Dedifferentiated amniotic fluid mesenchymal stem cell (primary cell): ENCODE data around the gene PABPN1.
"Not testable (repeated sequence)": the region's sequence is repeated elsewhere in the genome, so short reads cannot be mapped to it uniquely, and the experiment has no call there.

Experiments used
- DNase-seq: peaks from one replicate; pipeline ENCODE4 v3.0.0-alpha.2; 2016; ENCODE audit errors: extremely low spot score

PABPN1 gene

DNA sequence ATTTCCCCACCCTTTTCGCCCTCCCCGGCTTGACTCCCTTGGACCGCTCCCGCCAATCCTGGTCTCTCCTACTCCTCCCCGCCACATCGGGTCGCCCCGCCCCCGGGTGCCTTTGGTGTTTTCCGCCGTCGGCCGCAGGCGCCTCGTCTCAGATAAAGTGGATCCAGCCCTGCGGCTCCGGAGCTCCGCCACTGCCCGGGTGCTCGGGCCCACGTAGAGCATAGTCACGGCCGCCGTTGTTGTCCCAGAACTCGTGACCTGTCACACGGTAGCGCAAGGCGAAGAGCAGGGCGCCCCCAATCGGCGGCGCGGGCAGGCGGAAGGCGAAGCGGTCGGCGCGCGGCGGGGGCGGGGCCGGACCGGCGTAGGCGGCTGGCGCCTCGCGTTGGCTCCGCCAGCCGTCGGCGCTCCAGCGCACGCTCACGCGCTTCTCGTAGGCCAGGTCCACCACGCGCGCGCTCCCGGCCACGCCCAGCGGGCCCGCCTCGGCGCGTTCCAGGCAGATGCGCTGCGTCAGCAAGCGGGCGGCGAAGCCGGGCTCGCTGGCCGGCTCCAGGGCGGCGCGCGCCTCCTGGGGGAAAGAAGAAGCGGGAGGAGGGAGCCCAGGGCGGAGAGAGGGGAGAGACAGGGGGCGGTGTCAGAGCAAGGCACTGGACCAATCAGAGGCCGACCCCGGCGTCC lies 19.8 kb upstream of the PABPN1 start:
- DNase-seq, result peak; percentile 97

DNA sequence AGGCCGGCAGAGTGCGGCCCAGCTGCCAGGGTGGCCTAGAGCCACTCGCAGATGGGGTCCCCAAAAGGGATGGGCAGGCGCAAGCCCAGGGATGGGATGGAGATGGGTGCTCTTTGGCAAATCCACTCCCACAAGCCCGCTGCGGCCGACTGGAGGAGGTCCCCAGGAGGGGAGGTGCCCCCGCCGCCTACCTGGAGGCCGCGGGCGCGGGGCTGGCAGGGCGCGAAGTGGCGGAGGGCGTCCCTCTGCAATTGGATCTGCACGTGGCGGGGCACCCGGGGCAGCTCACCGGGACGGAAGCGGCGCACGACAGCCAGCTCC lies 19.3 kb upstream of the PABPN1 start:
- DNase-seq, result no peak

DNA sequence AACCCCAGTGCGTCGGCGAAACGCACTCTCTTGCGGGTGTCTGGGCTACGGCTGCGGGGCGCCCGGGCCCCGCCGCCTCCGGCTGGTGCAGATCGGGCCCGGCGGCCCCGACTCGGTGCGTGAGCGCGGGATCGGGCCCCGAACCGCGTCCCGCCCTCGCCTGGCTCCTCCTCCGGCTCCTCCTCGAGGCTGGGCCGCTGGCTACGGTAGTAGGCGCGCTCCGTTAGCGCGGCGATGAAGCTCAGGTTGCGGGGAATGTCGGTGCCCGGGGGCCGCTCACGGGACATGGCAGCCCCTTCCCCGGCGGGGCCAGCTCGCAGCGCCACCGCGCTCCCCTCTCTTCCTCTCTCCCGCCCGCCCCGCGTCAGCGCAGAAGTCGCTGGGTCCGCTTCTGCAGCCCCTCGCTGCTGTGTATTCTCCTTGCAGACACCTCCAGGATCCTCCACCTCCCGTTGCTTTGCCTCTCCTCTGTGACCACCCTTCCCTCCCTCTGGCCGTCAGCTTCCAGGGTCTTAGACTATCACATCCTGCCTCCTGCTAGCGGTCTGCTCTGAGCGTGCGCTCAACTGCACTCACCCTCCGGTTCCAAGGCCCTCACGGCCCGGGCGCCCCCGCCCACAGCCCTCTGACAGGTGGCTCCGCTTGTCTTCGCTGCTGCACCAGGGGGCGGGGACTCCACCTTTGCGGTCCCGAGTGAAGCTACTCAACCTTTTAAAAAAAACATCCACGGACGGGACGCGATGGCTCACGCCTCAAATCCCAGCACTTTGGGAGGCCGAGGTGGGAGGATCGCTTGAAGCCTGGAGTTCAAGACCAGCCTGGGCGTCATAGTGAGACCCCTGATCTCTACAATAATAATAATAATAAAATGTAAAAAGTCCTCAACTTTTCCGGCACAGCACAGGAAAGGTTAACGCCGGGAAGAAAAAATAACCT lies 18.7 kb upstream of the PABPN1 start, which contains the start of gene PPP1R3E:
Gene PPP1R3E, minus strand, starts transcription at position 570 of the 936 bp plus-strand sequence. Its CDS starts 283 bp downstream, at position 287.
- no peak for DNase-seq

DNA sequence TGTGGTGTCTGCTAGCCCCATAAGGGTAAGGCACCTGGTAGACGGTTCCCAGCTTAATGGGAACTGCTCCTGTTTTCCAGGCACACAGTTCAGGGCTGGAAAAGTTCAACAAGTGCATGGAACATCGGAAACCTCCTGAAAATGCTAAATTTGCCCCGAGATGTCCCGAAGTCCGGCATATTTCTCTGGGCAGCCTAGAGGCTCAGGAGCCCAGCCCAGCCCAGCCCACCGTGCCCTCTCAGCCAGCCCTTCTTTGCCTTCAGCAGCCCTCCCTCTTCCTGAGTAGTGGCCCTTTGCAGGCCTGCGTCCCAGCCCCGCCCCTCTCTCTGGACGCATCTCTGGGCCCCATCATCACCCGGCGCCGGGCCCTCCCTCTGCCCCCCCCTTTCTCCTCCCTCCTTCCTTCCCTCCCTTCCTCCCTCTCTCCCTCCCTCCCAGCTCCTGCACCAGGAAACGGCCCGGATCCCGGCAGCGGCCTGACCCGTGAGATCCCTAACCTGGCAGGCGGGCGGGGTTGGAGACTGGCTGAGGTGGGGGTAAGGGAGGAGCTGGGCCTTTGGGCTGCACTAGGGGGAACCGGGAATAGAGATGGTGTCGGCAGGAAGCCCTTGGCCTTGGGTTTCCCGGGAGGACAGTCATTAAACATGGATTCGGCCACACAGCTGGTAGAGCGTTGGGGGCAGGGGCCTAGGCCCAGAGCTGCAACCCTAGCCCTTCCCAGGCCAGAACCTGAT lies 14.7 kb upstream of the PABPN1 start, which contains the start of gene BCL2L2:
Gene BCL2L2, plus strand, starts transcription at position 422 of the 734 bp plus-strand sequence. CDS start 935 bp downstream, outside the sequence.
- peak; percentile 83 for DNase-seq

DNA sequence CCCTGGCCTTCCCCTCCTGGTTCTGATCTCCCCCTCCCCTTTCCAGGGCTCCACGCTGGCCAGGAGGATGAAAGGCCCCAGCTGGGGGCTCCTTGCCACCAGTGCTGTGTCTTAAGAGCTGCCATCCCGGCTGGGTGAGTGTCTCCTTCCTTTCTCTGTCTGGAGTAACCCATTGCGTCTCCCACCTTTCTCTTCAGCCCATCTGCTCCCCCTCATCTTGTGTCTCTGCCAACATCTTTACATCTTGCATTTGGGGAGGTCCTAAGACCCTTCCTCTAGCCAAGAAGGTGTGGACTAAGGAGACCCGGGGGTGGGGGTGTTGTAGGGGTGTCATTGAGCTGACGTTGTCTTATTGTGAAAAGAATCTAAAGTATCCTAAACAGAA lies 14.1 kb upstream of the PABPN1 start:
- no peak for DNase-seq

DNA sequence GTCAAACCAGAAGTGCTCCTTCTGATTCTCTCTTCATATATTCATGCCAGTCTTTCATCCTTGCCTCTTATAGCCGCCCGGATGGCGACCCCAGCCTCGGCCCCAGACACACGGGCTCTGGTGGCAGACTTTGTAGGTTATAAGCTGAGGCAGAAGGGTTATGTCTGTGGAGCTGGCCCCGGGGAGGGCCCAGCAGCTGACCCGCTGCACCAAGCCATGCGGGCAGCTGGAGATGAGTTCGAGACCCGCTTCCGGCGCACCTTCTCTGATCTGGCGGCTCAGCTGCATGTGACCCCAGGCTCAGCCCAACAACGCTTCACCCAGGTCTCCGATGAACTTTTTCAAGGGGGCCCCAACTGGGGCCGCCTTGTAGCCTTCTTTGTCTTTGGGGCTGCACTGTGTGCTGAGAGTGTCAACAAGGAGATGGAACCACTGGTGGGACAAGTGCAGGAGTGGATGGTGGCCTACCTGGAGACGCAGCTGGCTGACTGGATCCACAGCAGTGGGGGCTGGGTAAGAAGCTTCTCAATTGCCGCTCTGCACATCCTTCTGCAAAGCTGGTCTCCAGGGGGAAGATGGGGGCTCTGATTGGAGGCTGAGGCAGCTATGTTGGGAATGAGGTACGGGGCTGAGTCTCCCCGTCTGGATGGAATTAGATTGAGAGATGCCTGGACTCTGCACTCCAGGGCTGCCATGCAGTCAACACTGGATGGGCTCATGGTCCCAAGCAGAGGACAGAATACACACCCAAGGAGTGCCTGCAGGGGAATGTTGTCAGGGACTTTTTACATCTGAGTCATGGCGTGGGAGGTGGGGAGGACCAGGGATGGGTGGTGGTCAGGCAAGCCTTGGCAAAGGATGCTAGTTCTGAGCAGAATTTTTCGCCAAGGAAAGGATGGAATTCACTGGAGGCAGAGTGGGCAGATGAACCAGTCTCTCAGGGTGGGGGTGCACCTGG lies 13.3 kb upstream of the PABPN1 start:
- no peak for DNase-seq

DNA sequence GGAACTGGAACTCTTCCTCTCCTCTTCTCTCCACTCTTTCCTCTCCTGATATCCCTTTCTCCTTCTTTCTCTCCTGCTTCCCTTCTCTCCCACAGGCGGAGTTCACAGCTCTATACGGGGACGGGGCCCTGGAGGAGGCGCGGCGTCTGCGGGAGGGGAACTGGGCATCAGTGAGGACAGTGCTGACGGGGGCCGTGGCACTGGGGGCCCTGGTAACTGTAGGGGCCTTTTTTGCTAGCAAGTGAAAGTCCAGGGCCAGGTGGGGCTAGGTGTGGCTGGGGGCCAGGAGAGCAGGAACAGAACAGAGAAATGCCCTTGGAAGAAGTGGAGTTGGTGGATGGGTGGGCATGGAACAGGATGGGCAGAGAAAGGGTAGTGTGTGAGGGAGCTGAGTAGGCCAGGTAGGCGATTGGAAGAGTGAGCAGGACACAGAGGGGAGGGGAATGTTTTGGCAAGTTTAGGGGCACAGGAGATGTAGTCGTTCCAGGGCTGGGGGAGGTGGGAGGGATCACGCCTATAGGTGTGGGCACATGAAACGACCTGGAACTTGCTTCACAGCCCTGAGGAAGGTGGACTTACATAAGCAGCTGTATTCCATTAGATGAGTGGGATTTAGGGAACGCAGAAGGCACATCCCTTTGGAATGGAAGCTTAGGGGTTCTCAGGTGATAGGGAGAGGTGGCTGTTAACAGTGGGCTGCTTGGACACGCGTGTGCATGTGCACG lies 12.4 kb upstream of the PABPN1 start:
- DNase-seq, result no peak

DNA sequence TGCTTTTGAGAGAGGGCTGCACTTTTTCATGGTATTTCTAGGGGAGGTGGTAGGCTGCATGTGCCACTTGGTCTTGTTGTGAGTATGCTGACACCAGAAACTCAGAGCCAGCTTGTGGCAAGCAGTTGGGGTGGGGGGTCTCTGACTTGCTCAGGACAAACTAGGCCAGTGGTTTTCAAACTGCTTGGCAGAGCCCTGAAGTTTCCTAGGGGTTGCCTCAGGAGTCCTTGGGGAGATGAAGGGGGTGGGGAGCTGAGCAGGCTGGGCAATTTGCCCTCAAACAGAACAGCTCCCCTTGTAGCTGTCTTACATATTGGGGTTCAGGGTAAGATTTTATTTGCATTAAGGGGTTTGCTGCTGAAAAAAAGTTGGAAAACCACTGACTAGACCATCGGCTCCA lies 10.7 kb upstream of the PABPN1 start:
- DNase-seq, result no peak

DNA sequence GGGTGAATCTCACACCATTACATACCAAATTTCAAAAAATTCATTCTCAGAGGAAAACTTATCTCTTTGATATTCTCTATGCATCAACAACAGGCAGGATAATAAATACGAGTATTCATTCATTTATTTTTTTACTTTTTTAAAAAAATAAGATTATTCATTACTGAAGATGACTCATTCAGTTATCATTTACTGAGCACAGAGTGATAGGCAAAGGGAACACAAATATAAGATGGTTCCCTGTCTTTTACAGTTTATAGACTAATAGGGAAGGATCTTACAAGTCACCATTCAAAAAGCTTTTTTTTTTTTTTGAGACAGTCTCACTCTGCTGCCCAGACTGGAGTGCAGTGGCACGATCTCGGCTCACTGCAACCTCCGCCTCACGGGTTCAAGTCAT lies 5.0 kb upstream of the PABPN1 start:
- no peak for DNase-seq

DNA sequence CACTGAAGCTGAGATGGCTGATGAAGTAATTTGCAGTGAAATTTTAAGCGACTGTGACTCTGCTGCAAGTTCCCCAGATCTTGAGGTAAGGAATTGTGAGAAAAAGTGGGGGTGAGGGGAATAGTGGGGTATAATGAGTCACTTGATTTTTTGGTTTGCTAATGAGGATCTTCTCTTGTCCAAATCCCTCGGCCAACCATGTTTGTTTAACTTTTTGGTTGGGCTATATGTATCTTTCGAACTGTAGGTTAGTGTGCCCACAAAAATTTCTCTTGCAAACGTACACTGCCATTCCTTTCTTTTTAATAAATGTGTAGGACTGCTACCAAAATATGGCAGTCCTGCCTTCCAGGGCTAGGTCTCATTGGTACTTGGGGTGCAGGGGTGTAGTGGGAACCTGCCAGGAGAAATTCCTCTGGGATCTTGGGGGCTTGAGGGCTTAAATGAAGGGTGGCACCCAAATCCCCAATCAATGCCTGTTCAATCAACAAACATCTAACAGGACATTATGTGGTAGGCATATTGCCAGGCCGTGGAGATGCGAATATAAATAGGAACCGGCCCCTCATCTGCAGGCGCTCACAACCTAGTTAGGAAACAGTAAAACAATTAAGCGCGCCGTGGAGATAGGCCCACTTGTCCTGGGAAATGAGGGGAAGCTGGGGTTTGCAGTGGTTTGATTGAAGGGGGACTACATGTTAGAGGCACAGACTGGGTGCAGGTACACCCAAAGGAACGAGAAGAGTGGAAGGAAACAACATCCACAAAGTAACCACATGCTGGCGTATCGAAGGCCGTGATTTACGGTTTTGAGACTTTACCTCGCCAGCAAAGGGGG lies 1.3 kb upstream of the PABPN1 start:
- no peak for DNase-seq

DNA sequence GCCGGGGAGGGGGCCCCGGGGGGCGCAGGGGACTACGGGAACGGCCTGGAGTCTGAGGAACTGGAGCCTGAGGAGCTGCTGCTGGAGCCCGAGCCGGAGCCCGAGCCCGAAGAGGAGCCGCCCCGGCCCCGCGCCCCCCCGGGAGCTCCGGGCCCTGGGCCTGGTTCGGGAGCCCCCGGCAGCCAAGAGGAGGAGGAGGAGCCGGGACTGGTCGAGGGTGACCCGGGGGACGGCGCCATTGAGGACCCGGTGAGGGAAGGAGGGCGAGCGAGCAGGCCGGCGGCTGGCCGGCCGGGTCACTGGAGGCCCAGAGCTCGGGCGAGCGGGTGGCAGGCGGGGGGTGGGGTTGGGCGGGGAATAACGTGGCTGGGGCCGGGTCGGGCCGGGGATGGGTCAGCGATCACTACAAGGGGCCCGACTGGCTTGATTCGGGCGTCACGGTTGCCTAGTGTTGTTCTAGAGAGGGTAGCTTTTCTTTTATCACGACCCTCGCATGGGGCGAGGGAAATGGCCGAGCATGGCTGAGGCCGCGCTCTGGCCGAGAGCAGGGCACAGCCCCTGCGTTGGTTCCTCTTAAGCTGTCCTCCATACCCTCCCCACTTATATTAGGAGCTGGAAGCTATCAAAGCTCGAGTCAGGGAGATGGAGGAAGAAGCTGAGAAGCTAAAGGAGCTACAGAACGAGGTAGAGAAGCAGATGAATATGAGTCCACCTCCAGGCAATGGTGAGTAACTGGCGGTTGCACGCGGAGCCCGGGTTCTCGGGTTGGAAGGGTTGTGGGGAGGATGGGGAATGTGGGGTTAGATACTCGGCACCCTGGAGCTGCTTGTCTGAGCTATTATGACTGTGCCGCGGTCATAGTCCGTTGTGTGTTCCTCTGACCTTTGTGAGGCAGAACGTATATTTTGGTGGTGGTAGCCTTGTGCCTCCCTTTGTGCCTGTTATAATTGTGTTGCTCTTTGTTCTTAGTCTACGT lies 603 bp downstream of the PABPN1 start:
- DNase-seq, result peak; percentile 31

DNA sequence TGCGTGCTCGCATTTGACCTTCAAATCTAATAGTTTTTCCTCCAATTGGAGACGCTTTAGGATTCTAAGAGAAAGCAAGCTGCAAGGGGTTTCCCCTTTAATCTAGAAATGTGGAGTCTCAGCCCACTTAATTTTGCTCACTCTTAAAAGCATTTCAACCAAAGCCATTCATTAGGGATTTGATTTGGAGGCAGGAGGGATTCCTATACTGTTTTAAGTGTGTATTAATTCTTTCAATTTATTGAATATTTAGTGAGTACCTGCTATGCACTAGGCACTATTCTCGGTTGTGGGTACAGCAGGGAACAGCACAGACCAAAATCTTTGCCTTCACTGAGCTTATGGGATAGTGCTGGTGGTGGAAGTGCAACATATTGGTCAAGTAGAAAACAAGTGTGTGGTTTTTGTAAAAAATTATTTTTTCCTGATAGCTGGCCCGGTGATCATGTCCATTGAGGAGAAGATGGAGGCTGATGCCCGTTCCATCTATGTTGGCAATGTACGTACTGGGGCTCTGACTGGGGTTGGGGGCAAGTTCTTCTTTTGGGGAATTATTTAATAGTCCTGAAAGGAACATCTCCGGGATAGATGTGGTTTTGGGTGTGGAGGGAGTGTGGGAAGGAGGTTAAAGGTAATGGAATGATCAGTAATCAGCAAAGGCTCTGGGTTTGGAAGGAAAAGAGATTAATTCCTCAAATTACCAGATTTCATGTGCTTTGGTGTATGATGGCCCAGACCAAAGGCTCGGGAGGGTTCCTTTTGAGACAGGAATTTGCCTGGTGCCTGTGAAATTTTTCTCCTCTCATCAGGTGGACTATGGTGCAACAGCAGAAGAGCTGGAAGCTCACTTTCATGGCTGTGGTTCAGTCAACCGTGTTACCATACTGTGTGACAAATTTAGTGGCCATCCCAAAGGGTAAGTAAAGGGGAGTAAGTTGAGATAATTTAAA lies 1.6 kb downstream of the PABPN1 start:
- DNase-seq, result no peak

DNA sequence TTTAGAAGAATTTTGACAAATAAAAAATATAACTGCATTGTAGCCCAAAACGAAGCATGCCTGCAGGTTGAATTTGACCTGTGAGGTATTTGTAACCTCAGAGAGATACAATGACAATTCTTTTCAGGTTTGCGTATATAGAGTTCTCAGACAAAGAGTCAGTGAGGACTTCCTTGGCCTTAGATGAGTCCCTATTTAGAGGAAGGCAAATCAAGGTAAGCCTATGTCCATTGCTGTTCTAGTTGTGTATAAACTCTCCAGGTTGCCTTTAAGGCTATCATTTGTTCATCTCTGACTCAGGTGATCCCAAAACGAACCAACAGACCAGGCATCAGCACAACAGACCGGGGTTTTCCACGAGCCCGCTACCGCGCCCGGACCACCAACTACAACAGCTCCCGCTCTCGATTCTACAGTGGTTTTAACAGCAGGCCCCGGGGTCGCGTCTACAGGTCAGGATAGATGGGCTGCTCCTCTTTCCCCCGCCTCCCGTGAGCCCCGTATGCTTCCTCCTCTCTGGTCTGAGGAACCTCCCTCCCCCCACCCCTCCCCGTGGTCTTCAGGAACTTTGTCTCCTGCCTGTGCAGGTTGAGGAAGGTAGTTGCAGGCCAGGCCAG lies 2.7 kb downstream of the PABPN1 start:
- no peak for DNase-seq

DNA sequence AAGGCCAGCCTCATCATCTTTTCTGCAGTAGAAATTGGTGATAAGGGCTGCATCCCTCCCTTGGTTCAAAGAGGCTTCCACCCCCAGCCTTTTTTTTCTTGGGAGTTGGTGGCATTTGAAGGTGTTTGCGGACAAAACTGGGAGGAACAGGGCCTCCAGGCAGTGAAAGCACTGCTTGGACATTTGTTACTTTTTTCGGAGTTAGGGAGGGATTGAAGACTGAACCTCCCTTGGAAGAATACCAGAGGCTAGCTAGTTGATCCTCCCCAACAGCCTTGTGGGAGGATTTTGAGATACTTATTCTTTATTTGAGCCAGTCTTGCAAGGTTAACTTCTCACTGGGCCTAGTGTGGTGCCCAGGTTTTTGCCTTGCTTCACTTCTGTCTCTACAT lies 3.2 kb downstream of the PABPN1 start:
- no peak for DNase-seq

DNA sequence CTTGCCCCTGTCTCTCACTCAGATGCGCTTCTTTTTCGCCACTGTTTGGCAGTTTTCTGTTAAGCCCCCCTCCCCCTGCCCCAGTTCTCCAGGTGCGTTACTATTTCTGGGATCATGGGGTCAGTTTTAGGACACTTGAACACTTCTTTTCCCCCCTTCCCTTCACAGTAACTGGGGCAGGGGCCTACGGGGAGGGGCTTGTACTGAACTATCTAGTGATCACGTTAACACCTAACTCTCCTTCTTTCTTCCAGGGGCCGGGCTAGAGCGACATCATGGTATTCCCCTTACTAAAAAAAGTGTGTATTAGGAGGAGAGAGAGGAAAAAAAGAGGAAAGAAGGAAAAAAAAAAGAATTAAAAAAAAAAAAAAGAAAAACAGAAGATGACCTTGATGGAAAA lies 3.7 kb downstream of the PABPN1 start:
- DNase-seq, result no peak

DNA sequence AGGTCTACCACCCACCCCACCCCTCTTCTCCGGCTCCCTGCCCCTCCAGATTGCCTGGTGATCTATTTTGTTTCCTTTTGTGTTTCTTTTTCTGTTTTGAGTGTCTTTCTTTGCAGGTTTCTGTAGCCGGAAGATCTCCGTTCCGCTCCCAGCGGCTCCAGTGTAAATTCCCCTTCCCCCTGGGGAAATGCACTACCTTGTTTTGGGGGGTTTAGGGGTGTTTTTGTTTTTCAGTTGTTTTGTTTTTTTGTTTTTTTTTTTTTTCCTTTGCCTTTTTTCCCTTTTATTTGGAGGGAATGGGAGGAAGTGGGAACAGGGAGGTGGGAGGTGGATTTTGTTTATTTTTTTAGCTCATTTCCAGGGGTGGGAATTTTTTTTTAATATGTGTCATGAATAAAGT lies 4.5 kb downstream of the PABPN1 start:
- not testable (repeated sequence) for DNase-seq
